ENCODE results near the gene ARHGAP5. TPM values are rescaled to one million over a fixed set of nuclear protein-coding genes. Genes with fewer than 3 reads are reported as not detected.
"Not testable (repeated sequence)": the region's sequence is repeated elsewhere in the genome, so short reads cannot be mapped to it uniquely, and the experiment has no call there.

ARHGAP5 gene
- total and polyA plus RNA-seq, 7 donors, result 12.8 to 81.8 (median 56.9) TPM

GRCh38 chr14:32121536-32121935, 44.4 kb downstream of the ARHGAP5 start:
- H3K36me3 ChIP-seq (ENCODE audit: insufficient read depth in 1 of 2, low read depth in 1 of 2), result no peaks in the 10 kb centered on the region
- H3K27me3 ChIP-seq (ENCODE audit: insufficient read depth in 3 of 3, low read length in 2 of 3), result no peaks in the 10 kb centered on the region
- intact Hi-C loops (cut with DNase I), result no loop called here
- TF ChIP-seq CTCF (IDR thresholded peaks at IDR 0.05), result no peak
- ATAC-seq, result peak in 1 of 4 donors; percentile 58
- no peak overlapping the region for H3K4me3 ChIP-seq
- DNase-seq, result no peak
- no peak overlapping the region for H3K27ac ChIP-seq
- peaks cover 14% of the 10 kb centered on the region for H3K4me1 ChIP-seq
- no peaks in the 10 kb centered on the region for H3K9me3 ChIP-seq

- 88 to 95% (median 94%) methylated on average over 1 of the region's 1 CpG for WGBS, 3 donors
- intact Hi-C loops (cut with DNase I), result no loop called here
- DNase-seq (no peak), ATAC-seq (no peak)
- no peak overlapping the region for H3K4me3 ChIP-seq
- no peaks in the 10 kb centered on the region for H3K27me3 ChIP-seq (ENCODE audit: insufficient read depth in 3 of 3, low read length in 2 of 3)
- H3K27ac ChIP-seq, result no peak overlapping the region
- H3K9me3 ChIP-seq, result no peaks in the 10 kb centered on the region
- peaks cover 14% of the 10 kb centered on the region for H3K4me1 ChIP-seq
- no peak for TF ChIP-seq CTCF (IDR thresholded peaks at IDR 0.05)
- H3K36me3 ChIP-seq (ENCODE audit: insufficient read depth in 1 of 2, low read depth in 1 of 2), result no peaks in the 10 kb centered on the region
Observed at GRCh38 chr14:32121948-32122347, 44.8 kb downstream of the ARHGAP5 start.

- H3K4me3 ChIP-seq; DNase-seq; H3K36me3 ChIP-seq (ENCODE audit: insufficient read depth in 1 of 2, low read depth in 1 of 2); H3K27ac ChIP-seq; H3K27me3 ChIP-seq (ENCODE audit: insufficient read depth in 3 of 3, low read length in 2 of 3); intact Hi-C loops (cut with DNase I); H3K9me3 ChIP-seq; ATAC-seq: not testable (repeated sequence)
- 89 to 97% (median 96%) methylated on average over 5 to 6 of the region's 13 CpGs for WGBS, 3 donors
- peaks cover 22% of the 10 kb centered on the region for H3K4me1 ChIP-seq
Observed at GRCh38 chr14:32126899-32127730, 50.0 kb downstream of the ARHGAP5 start.

GRCh38 chr14:32127731-32128654, 50.9 kb downstream of the ARHGAP5 start:
- H3K36me3 ChIP-seq (ENCODE audit: insufficient read depth in 1 of 2, low read depth in 1 of 2); intact Hi-C loops (cut with DNase I); H3K4me3 ChIP-seq; H3K9me3 ChIP-seq; H3K27ac ChIP-seq; ATAC-seq; H3K27me3 ChIP-seq (ENCODE audit: insufficient read depth in 3 of 3, low read length in 2 of 3); DNase-seq: not testable (repeated sequence)
- H3K4me1 ChIP-seq, result peaks cover 19% of the 10 kb centered on the region
- WGBS, 3 donors, result 97 to 98% (median 98%) methylated on average over 43 to 57 of the region's 57 CpGs

- 51 to 84% (median 61%) methylated on average over 1 of the region's 1 CpG for WGBS, 3 donors
- peak in 3 of 4 donors; percentile 53 to 69 (median 64) for ATAC-seq
- Histone ChIP-seq H3K27me3 (ENCODE audit: insufficient read depth in 3 of 3, low read length in 2 of 3) (no peaks in the 10 kb centered on the region), H3K4me3 (no peak overlapping the region), H3K4me1 (peaks cover 12% of the 10 kb centered on the region), H3K27ac (no peak overlapping the region), H3K36me3 (ENCODE audit: insufficient read depth in 1 of 2, low read depth in 1 of 2) (no peaks in the 10 kb centered on the region), H3K9me3 (no peaks in the 10 kb centered on the region)
- TF ChIP-seq CTCF (IDR thresholded peaks at IDR 0.05), result no peak
- DNase-seq, result no peak
- intact Hi-C loops (cut with DNase I), result no loop called here
Observed at GRCh38 chr14:32128703-32129102, 51.6 kb downstream of the ARHGAP5 start.
